Measurements from ENCODE around the gene PTPN6. TPM values are rescaled to one million over a fixed set of nuclear protein-coding genes. Genes with fewer than 3 reads are reported as not detected.

PTPN6 gene
- total and polyA plus RNA-seq, 9 of the 15 experiments (the other 6 are each of a cell fraction or from before 2014, with no cell fraction given): 1.5 to 5.1 (median 3.9) TPM

- H3K79me2 ChIP-seq (ENCODE audit: control insufficient read depth, insufficient read depth, low read length): peaks cover 23% of the 10 kb centered on the region
- no peaks in the 10 kb centered on the region for H3K9me3 ChIP-seq (replicated peaks; ENCODE audit: control insufficient read depth, insufficient read depth, low read depth, low read length)
- H4K20me1 ChIP-seq (replicated peaks; ENCODE audit: control insufficient read depth, insufficient read depth, low read length): no peaks in the 10 kb centered on the region
- DNase-seq (ENCODE audit: extremely low read depth in 1 of 4, low spot score in 3 of 4) (no peak), FAIRE-seq (no peak), ATAC-seq (no peak)
- peaks cover 37% of the 10 kb centered on the region; the same call in 2 of the 3 replicates for H3K36me3 ChIP-seq (ENCODE audit: control insufficient read depth, insufficient read depth, low read length)
- no peak overlapping the region for H2AFZ ChIP-seq (ENCODE audit: low read depth, low read length)
- H3K9ac ChIP-seq (ENCODE audit: insufficient read depth in 1 of 2, low read depth in 2 of 2, low read length in 2 of 2): peak overlapping the region; percentile 92 to 96; a peak in 3 of 4 replicates
- CTCF ChIA-PET (ENCODE audit: low intra/inter-chr PET ratio): interaction anchor here (1.6 kb wide), 1 partner anchor 56 kb away, joined by 3 read pairs; the partner anchor contains the start of gene LPCAT3
- no peak overlapping the region; the same call in 1 of the 2 replicates for H3K4me2 ChIP-seq (ENCODE audit: insufficient read depth, low read length)
- BruUV-seq (replicated peaks): no TSS peak
- H3K4me1 ChIP-seq (replicated peaks in 1 of 2; ENCODE audit: control insufficient read depth in 2 of 2, insufficient read depth in 2 of 2, low read length in 2 of 2): peaks cover 50 to 76% of the 10 kb centered on the region in 2 experiments
- POLR2A ChIA-PET: interaction anchor here (0.9 to 8.0 kb wide), 8 partner anchors 13 to 145 kb away, joined by 3 to 98 read pairs (median 6); partner anchors contain the start of genes C12orf57, RNU7-1 and SPSB2
- intact Hi-C loops (cut with micrococcal nuclease): loop anchor here (10.0 kb wide), 1 partner anchor 222 kb away; the partner anchor contains the start of gene PEX5
- no peak overlapping the region for H3K4me3 ChIP-seq
- WGBS (ENCODE audit: insufficient coverage, low coverage, missing lambda C conversion rate): no CpG with 5 or more reads among the region's 32 CpGs
- H3K9me1 ChIP-seq (ENCODE audit: control insufficient read depth, insufficient read depth, low read length): no peaks in the 10 kb centered on the region
- peak overlapping the region; percentile 96 for H3K27ac ChIP-seq (ENCODE audit: extremely low read depth, low read depth, low read length)
- H3K27me3 ChIP-seq (ENCODE audit: control insufficient read depth in 2 of 2, insufficient read depth in 2 of 2, low read length in 2 of 2): no peaks in the 10 kb centered on the region
- in situ Hi-C loops (cut with MboI): no loop called here
- TF ChIP-seq RBFOX2 (IDR thresholded peaks at IDR 0.05; ENCODE audit: low read depth, low read length) (peak; percentile 42), MBD2 (IDR thresholded peaks at IDR 0.05; ENCODE audit: borderline replicate concordance, low read depth) (no peak), ZBTB7A (IDR thresholded peaks at IDR 0.05; ENCODE audit: borderline replicate concordance, control insufficient read depth, low read depth, low read length) (no peak), NCOA2 (IDR thresholded peaks at IDR 0.05; ENCODE audit: partially characterized antibody in 2 of 2) (no peak), ZNF77 (CRISPR knock-in tag; IDR thresholded peaks at IDR 0.05) (no peak), MIER1 (IDR thresholded peaks at IDR 0.05; ENCODE audit: low read depth) (no peak), CREB1 (IDR thresholded peaks at IDR 0.05) (no peak), CREB1 (CRISPR knock-in tag; IDR thresholded peaks at IDR 0.05) (no peak), CC2D1A (IDR thresholded peaks at IDR 0.05) (no peak), CHD4 (IDR thresholded peaks at IDR 0.05; ENCODE audit: insufficient read depth, insufficient replicate concordance, low read depth, low read length, poor library complexity, severe bottlenecking) (no peak), FOXP4 (CRISPR knock-in tag; IDR thresholded peaks at IDR 0.05; ENCODE audit: borderline replicate concordance) (no peak), POLR2G (IDR thresholded peaks at IDR 0.05; ENCODE audit: low read depth, low read length) (0 out of 2 replicates have a peak, but pooled peaks have one; percentile 23), ZNF740 (CRISPR knock-in tag; IDR thresholded peaks at IDR 0.05) (0 out of 2 replicates have a peak, but pooled peaks have one; percentile 36), ZNF740 (tag; IDR thresholded peaks at IDR 0.05) (no peak), MLLT1 (IDR thresholded peaks at IDR 0.05) (peak in 1 of 2 experiments; percentile 82; a peak in 2 of 4 replicates), CBFB (CRISPR knock-in tag; IDR thresholded peaks at IDR 0.05) (no peak)
Measured at GRCh38 chr12:6963016-6963731, 12.0 kb downstream of the PTPN6 start.

Data from K562 (cell line).